HG02852 (cell line): ENCODE data around the gene SMARCA4.

Experiments
- ATAC-seq: cut with Tn5 transposase; IDR thresholded peaks from one replicate; pipeline ENCODE4 v1.9.1; 2021; ENCODE audit warnings: mild to moderate bottlenecking, moderate library complexity; ENCODE audit not compliant: unreplicated experiment

SMARCA4 gene

DNA sequence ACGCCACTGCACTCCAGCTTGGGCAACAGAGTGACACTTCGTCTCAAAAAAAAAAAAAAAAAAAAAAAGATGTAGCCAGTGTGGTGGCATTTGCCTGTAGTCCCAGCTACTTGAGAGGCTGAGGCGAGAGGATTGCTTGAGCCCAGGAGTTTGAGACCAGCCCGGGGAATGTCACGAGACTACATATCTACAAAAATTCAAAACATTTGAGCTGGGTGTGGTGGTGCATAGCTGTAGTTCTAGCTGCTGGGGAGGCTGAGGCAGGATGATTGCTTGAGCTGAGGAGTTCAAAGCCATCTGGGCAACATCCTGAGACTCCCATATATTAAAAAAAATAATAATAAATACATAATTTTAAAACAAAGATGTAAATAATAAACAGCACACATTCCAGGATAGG lies 46.6 kb downstream of the SMARCA4 start:
- no peak for ATAC-seq

DNA sequence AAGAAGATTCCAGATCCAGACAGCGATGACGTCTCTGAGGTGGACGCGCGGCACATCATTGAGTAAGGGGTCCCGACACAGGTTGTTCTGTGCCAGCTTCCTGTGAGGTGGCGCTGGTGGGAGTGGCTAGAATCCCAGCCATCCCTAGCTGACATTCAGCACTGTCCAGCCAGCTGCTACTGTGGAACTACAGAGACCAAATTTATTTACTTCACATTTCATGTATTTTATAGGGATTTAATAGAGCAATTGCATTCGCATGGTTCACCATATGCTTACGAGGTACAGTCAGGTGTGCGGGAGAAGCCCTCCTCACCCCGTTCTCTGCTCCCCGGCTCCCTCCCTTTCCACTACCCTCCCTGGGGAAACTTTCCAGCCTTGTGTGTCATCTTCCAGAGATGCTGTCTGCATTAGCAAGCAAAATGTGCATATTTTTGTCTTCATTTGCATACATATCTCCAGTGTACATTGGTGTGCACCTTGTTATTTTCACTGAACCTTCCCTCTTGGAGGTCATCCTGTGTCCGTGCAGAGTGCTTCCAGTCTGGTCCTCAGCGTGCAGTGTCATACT lies 47.2 kb downstream of the SMARCA4 start:
- ATAC-seq, result no peak

DNA sequence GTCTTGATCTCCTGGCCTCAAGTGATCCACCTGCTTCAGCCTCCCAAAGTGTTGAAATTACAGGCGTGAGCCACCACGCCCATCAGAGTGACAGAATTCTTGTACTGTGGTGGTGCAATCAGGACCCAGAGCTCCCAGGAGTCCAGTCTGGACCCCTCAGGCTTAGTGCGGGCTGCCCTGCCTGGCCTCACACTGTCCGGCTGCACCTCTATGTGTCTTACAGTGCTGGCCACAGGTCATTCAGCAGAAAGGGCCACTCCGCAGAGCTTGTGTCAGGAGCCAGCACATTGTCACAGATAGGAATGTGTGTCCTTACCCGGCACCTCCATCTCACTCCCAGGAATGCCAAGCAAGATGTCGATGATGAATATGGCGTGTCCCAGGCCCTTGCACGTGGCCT lies 49.2 kb downstream of the SMARCA4 start:
- no peak for ATAC-seq

DNA sequence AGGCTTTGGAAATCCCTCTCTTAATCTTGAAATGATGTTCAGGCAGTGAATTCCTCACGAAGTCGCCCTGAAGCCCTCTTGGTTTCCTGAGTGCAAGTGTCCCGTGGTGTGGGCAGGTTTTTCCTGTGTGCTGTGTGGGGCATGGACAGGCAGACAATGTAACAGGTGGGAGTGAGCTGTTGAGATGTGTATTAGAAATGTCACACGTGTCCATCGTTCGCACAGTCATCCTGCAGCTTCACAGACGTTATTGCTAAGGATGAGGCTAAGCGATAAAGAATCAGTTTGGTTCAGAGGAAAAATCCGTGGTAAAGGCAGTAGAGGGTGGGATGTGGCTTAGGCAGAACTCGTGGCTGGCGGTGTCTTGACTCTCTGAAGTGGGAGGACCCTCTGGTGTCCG lies 51.7 kb downstream of the SMARCA4 start:
- ATAC-seq, result no peak

DNA sequence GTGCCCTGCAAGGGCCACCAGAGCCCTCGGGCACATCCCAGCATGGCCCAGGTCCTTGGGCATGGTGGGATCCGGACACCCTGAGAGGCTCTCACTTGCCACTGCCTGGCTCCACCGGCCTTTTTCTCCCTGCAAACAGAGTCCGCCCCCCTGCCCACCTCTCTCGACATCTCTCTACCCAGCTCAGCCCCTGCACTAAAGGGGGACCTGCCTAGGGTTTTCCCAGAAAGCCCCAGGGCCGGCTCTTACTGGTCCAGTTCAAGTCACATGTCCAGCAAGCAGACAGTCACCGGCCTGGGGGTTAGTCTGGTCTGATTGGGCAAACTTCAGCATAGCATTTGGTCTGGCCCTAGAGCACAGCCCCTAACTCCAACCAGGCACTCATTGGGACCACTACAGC lies 52.9 kb downstream of the SMARCA4 start:
- ATAC-seq, result no peak

DNA sequence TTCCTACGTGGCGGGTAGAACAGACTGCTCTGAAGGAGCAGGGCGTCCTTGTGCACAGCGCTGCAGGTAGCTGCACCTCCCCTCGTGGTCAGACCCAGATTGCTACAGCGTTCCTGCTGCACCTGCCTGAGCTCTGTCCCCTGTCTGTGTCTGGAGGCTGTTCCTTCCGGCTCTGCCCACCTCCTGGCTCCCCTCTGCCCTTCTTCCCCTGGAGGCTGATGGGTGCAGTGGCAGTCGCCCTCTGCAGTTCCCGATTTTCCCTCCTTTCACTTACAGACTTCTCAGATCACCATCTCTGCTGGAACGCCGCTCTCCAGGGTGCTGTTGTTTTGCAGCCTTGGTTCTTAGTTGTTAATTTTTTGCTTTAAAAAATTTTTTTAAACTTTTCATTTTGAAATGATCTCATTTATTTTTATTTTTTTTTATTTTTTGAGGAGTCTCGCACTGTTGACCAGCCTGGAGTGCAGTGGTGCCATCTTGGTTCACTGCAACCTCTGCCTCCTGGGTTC lies 53.6 kb downstream of the SMARCA4 start:
- ATAC-seq, result no peak

DNA sequence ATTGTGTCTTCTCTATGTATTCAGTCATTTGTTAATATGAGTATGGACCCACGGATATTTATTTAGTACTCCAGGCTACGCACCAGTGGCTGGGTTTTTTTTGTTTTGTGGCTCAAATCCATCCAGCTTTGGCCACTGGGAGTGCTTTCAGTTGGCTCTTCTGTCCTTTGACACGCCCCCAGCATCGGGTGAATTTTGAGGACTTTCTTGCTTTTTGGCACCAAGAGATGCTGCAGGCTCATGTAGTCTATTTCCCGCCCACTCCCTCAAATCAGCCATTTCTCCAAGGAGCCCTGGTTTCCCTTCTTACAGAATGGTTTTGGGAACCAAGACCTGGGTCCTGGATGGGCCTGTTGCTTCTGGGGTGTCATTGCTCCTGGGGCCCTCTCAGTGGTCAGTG lies 55.8 kb downstream of the SMARCA4 start:
- no peak for ATAC-seq

DNA sequence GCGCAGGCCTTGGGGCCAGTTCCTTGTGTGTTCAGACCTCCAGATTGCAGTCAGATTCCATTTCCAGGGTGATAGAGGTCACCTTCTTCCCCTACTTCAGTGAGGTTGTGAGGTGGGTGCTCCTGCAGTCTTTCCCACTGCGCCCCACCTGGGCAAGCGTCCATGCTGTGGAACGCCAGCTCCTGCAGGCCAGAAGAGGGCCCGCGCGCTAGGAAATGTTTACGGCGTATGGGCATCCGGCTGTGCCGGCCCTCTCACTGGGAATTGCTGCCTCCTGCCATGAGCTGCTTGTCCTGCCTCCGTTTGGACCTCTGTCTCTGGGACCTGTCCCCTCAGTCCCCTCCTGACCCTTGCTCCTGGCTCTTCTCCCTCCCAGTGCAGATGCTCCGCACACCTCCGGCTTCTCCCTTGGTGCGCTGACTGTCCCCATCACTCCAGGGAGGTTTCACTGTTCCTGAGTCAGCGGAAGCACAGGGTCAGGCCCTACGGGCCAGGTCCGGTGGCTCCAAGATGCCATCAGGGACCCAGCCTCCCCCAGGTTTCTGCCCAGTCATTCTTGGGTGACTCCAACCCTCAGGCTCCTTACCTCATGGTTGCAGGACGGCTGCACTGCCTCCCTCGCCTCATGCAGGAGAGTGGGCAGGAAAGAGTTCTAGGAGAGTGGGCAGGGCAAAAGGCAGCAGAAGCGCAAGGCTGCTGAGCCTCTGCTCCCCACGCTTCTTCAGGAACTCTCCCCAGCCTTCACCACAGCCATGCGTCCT lies 56.6 kb downstream of the SMARCA4 start:
- no peak for ATAC-seq

DNA sequence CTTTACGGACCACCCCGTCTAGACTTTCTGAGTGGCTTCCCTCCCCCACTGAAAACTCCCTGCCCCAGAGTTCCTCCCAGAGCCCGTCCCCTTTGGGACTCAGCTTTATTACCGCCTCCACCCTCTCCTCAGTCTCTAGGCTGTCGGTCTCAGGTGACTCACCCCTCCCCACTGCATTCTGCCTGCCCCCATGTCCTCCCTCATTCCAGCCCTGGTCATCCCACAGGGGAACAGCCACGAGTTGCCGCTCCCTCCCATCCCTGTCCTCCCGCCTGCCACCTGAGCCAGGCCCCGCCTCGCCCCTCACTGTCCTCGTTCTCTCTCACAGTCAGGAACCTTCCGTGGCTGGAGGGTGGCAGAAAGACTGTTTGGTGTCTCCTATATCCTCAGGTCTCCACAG lies 57.3 kb downstream of the SMARCA4 start:
- no peak for ATAC-seq

DNA sequence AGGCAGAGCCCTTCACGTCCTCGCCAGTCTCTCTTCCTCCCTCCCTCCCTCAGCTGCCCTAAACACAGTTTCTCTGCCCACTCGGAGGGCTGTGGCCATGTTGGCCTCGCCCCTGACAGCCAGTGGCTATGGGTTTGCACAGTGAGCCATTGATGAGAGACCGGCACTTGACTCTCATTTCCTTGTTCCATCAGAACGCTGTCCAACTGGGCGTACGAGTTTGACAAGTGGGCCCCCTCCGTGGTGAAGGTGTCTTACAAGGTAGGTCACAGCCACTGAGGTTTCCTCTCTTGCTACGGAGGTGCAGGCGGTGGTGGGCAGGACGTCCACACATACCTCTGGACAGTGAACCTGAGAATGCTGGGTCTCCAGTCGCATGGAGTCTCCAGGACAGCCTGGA lies 57.9 kb downstream of the SMARCA4 start:
- ATAC-seq, result no peak

DNA sequence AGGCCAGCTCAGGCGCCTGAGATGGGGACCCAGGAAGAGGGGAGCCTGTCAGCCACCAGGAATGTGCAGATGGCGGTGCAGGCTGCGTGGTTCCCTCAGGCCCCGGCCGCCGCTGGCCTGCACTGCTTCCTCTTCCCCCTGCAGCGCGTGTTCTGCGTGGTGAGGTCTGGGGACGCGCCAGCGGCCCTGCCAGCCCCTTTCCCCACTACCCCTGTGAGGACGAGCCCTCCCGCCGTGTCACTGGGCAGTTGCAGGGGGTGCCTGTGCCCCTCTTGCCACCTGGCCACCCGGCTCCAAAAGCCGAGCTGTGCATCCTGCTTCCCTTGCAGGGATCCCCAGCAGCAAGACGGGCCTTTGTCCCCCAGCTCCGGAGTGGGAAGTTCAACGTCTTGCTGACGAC lies 58.4 kb downstream of the SMARCA4 start:
- ATAC-seq, result no peak

DNA sequence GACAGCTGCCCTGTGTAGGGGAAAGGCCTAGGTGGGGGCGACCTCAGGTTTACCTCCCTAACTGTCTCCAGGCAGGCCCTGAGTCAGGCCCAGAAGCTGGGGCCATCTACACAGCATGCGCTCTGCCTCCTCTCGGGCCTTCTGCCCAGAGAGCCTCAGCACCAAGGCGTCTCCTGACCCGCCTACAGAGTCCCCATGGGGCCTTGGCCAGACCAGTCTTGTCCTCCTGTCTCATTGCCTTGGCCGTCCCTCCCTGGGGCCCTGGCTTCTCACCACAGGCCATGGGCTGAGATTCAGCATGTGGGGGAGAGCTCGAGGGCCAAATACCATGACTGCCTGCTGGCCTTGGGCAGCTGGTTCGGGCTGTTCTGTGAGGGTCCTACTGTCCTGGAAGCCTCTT lies 59.0 kb downstream of the SMARCA4 start:
- ATAC-seq, result no peak

DNA sequence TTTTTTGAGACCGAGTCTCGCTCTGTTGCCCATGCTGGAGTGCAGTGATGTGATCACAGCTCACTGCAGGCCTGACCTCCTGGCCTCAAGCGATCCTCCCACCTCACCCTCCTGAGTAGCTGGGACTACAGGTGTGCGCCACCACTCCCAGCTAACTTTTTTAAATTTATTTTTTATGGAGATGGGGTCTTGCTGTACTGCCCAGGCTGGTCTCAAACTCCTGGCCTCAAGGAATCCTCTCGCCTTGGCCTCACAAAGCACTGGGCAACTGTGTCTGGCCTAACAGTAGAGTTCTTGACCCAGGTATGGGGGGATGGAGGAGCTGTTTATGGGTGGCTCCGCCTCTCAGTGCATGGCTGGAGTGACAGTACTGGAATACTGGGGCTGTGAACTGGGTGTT lies 59.6 kb downstream of the SMARCA4 start:
- no peak for ATAC-seq

DNA sequence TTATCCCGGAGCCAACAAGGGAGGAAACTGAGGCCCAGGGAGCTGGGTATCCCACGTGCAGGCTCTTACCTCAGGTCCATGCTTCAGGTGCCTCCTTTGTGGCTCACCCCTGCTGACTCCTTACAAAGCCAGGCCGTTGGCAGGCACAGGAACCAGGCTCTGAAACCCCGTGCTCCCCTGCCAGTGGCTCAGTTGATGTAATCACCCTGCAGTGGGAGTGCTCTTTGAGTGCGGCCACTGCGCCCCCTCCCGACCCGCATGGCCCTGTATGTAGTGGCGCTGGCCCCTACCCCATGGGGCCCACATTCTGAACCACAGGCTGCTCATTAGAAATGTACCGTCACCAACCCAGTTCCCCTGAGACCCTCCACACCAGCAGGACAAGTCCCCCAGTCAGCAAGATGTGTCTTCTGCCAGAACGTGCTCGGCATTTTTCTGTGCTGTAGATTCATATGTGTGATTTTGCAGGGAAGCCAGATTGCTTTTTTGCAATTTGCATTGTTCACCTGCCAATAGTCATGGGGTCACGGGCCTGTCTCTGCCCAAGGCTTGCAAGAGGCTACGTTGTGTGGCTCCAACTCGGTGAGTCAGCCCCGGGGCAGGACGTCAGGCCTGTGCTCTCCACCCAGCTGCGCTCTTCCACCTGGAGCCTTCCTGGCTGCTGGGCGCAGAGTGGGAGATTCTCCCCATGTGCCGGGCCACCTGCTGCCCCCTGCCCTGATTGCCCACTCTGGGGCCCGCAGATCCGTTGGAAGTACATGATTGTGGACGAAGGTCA lies 60.3 kb downstream of the SMARCA4 start:
- no peak for ATAC-seq

DNA sequence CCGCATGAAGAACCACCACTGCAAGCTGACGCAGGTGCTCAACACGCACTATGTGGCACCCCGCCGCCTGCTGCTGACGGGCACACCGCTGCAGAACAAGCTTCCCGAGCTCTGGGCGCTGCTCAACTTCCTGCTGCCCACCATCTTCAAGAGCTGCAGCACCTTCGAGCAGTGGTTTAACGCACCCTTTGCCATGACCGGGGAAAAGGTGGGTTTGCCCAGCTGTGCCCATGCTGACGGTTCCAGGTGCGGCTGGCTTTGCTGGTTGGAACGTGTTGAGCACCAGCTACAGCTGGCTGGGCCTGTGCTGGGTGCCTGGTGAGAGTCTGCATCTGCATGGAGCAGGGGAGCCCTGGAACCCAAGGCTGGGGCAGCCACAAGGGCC lies 60.9 kb downstream of the SMARCA4 start:
- no peak for ATAC-seq

DNA sequence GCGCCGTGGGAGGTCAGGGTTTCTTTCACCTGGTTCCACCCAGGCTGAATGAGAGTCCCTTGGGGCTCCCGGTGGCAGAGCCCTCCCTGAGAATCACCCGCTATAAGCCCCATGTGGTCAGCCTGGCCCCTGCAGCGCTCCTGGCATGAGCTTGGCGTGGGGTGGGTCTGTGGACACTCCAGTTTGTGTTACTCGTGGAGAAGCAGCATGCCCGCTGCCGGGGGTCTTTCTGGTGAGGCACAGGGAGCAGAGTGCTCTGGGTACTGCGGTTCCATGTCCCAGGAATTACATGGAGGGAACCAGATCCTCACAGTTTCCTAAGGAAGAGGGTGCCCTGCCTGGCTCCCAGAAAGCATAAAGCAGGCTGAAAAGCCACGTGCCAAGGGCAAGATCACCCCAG lies 62.2 kb downstream of the SMARCA4 start:
- ATAC-seq, result no peak

DNA sequence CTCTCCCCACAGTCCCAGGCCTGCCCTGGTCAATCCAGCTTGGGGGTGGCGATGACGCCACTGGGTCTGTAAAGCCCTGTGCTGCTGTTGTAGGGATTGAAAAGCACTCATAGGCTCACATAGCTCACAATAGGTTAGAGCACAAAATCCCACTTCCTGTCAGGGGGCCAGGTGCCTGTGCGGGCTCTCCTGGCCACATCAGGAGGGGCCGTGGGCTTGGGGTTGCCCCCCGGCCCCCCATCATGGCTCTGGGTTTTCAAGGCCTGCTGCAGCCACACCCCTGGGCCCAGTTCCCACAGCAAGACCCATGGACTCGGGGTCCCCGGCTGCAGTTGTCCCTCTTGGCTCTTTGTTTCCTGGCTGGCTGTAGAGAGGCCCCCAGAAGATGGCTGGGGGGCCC lies 62.9 kb downstream of the SMARCA4 start:
- no peak for ATAC-seq

DNA sequence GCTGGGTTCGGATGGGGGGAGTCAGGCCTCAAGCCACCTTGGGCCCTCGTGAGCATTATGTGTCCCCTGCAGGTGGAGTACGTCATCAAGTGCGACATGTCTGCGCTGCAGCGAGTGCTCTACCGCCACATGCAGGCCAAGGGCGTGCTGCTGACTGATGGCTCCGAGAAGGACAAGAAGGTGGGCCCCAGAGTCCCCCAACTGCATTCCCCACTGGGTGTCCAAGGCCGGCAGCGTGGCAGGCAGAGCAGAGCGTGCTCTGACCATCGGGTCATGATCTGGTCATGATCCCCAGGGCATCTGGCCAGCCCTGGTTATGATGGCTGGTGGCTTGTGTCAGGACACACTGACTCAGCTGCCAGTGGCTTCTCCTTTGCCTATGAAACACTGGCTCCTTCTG lies 63.4 kb downstream of the SMARCA4 start:
- ATAC-seq, result no peak

DNA sequence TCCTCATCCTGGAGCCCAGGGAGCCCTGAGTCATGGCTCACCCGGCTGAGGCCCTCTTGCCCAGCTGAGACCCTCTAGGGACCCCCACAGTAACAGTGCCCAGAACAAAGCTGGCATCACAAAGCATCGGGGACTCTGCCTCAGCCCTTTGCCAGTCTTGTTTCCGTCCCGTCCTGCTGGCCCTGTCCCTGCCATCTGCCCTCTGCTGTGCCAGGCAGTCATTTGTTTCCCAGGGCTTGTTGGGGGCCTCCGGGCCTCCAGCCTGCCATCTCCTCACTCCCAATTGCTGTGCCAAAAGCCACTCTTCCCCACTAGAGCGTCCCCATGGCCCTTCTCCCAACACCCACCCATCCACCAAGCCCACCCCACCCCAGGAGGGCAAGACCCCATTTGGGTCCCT lies 64.2 kb downstream of the SMARCA4 start:
- ATAC-seq, result no peak

DNA sequence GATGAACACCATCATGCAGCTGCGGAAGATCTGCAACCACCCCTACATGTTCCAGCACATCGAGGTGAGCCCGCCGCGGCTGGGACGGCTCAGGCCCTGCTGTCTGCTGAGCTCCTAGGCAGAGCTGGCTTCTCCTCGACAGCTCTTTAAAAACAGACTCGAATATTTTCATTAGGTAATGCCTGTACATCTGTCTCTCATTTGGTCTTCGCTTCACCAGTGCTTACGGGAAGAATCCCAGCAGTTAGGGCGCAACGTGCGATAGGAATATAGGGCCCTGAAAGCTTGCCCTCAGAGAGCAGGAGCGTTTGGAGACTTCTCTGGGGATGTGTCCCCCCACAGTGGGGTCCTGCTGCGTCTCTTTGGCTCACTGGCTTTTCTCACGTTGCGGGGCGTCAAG lies 64.6 kb downstream of the SMARCA4 start:
- no peak for ATAC-seq

DNA sequence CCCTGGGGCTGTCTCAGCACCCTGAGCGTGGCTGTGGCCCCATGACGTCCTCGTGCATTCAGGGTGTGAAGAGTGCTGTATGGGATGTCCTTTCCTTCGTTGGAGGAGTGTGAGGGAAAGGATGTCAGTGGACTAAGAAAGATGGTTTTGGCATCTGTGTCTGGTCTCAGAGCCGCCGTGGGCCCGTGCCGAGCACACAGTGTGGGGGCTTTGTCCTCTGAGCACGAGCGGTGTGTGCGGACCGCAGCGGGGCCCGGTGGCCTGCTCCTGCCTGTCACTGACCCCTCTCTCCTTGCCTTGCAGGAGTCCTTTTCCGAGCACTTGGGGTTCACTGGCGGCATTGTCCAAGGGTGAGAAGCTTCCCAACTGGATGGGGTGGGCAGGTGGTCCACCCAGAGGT lies 65.2 kb downstream of the SMARCA4 start:
- no peak for ATAC-seq

DNA sequence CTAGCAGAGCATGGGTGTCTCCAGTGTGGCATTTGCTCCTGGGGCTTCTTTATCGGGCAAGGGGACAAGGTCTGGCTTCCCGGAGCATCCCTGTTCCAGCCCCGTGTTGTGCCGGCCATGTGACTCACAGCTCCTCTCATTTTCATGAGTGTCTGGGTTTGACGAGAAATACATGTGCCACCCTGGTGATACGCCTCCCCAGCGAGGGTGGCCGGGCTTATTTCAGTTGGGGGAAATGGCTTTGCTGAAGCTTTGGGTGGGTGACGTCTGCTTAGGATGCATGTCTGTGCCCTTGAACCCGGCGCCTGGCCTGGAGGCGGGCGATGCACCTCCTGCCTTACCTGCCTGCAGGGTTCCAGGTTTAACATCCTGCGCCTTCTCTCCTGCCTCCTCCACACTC lies 66.6 kb downstream of the SMARCA4 start:
- no peak for ATAC-seq
